Activated naive CD4-positive, alpha-beta T cell treated with anti-CD3 and anti-CD28 coated beads for 36 hours (primary cell): ENCODE measurements around the gene GABRE. TPM values are rescaled to one million over a fixed set of nuclear protein-coding genes. Genes with fewer than 3 reads are reported as not detected.
"Not testable (repeated sequence)": the region's sequence is repeated elsewhere in the genome, so short reads cannot be mapped to it uniquely, and the experiment has no call there.

Experiments
- CTCF ChIA-PET: fragments of 350-600 bp; sonication (Branson Sonifier 250); formaldehyde crosslinking; loops from one replicate; lab custom pipeline; 2021; ENCODE audit warnings: antibody characterized with exemption; lab: Charles Lee
- DNase-seq: peaks from one replicate; pipeline ENCODE4 v3.0.0-alpha.2; 2020
- H3K27ac Mint-ChIP-seq: one replicate; pipeline ENCODE4 v1.8.0; 2021; ENCODE audit warnings: mild to moderate bottlenecking, mixed read lengths
- H3K27me3 Mint-ChIP-seq: one replicate; pipeline ENCODE4 v1.8.0; 2021; ENCODE audit warnings: low read depth, mixed read lengths
- H3K36me3 Mint-ChIP-seq: one replicate; pipeline ENCODE4 v1.8.0; 2021; ENCODE audit warnings: low read depth, mixed read lengths
- H3K4me1 Mint-ChIP-seq: one replicate; pipeline ENCODE4 v1.8.0; 2021; ENCODE audit warnings: low read depth, mixed read lengths
- H3K4me3 Mint-ChIP-seq: one replicate; pipeline ENCODE4 v1.8.0; 2021; ENCODE audit warnings: mild to moderate bottlenecking, moderate library complexity, mixed read lengths
- H3K9me3 Mint-ChIP-seq: one replicate; pipeline ENCODE4 v1.8.0; 2021; ENCODE audit warnings: mixed read lengths
- intact Hi-C: fragments of 100-400 bp; cut with micrococcal nuclease; formaldehyde crosslinking; loops from one replicate; pipeline ENCODE4 v1.15.1; 2023
- total RNA-seq, 2 experiments: library from RNA; stranded (reverse); gene quantifications; one replicate each; pipeline ENCODE4 v1.2.3, GENCODE V29; 2021

The GABRE gene
- total RNA-seq, 2 experiments from 2014 or later: not detected

DNA sequence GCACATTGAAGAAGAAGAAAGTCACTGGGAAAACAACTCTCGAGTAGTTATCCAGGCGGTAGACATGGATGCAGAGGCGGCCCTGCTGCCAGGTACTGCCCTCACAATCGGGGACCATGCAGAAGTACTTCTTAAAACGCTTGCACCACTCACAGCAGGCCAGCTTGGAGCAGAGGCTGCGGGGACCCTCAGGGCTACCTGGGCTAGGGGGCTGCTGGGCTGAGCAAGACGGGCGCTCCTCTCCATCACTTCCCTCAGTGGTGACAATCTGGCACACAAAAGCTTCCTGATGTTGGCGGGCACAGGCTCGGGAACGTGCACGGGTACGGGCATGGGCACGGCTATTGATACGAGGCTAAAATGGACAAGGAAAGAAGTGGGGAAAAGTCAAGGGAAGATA, 19.7 kb downstream of the GABRE start:
- H3K27ac Mint-ChIP-seq: no peak overlapping the region
- CTCF ChIA-PET: no interaction called here
- intact Hi-C loops: no loop called here
- no peaks in the 10 kb centered on the region for H3K4me1 Mint-ChIP-seq
- H3K9me3 Mint-ChIP-seq: no peaks in the 10 kb centered on the region
- no peaks in the 10 kb centered on the region for H3K27me3 Mint-ChIP-seq
- no peaks in the 10 kb centered on the region for H3K36me3 Mint-ChIP-seq
- no peak for DNase-seq
- H3K4me3 Mint-ChIP-seq: no peak overlapping the region

DNA sequence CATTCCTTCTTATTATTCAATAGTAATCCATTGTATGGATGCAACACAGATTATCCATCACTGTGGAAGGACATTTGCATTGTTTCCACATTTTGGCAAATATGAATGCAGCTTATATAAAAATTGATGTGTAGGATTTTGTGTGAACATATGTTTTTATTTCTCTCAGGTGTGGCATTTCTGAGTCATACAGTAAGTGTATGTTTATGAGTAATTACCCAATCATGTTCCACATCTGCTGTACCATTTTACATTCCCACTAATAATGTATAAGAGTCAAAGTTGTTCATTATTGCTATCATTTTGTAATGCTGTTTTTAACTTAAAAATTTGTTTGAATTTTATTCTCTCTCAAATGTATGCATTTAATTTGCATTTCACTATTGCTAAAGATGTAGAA, 36.3 kb downstream of the GABRE start:
- CTCF ChIA-PET: no interaction called here
- Mint-ChIP-seq H3K4me1 (no peaks in the 10 kb centered on the region), H3K36me3 (no peaks in the 10 kb centered on the region), H3K27me3 (no peaks in the 10 kb centered on the region), H3K9me3 (no peaks in the 10 kb centered on the region), H3K4me3 (no peak overlapping the region), H3K27ac (no peak overlapping the region)
- intact Hi-C loops: no loop called here
- no peak for DNase-seq

DNA sequence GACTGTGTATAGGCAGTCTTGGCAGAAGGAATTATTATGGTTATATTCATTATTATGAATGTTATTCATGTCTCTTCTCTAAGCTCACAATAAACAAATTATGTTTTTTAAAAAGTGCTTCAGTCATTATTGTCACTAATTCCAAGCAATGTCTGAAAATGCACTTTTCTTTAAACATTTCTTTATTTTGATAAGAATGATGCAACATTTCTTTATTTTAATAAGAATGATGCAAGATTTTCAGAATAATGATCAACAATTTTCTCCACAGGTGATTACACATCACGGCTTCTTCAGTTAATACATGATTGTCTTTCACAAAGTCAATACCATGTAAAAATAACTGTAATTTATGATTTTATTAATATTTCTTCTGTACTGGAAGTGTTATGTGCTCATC, 39.1 kb downstream of the GABRE start:
- Mint-ChIP-seq H3K4me1 (no peaks in the 10 kb centered on the region), H3K4me3 (no peak overlapping the region), H3K9me3 (no peaks in the 10 kb centered on the region), H3K27me3 (no peaks in the 10 kb centered on the region), H3K36me3 (no peaks in the 10 kb centered on the region), H3K27ac (no peak overlapping the region)
- intact Hi-C loops: no loop called here
- CTCF ChIA-PET: interaction anchor here (0.7 kb wide), 1 partner anchor 16 kb away, joined by 3 read pairs; no protein-coding TSS in a partner anchor
- DNase-seq: no peak

GRCh38 chrX:151929126-151929525, 45.4 kb downstream of the GABRE start:
- no peaks in the 10 kb centered on the region for H3K36me3 Mint-ChIP-seq
- CTCF ChIA-PET: no interaction called here
- H3K4me3 Mint-ChIP-seq: no peak overlapping the region
- DNase-seq: no peak
- no peaks in the 10 kb centered on the region for H3K27me3 Mint-ChIP-seq
- no peaks in the 10 kb centered on the region for H3K4me1 Mint-ChIP-seq
- H3K27ac Mint-ChIP-seq: no peak overlapping the region
- intact Hi-C loops: no loop called here
- H3K9me3 Mint-ChIP-seq: no peaks in the 10 kb centered on the region

GRCh38 chrX:151923648-151924047, 50.8 kb downstream of the GABRE start:
- H3K36me3 Mint-ChIP-seq: no peaks in the 10 kb centered on the region
- no peaks in the 10 kb centered on the region for H3K4me1 Mint-ChIP-seq
- no peak for DNase-seq
- H3K27ac Mint-ChIP-seq: no peak overlapping the region
- H3K9me3 Mint-ChIP-seq: no peaks in the 10 kb centered on the region
- CTCF ChIA-PET: no interaction called here
- H3K4me3 Mint-ChIP-seq: no peak overlapping the region
- intact Hi-C loops: no loop called here
- no peaks in the 10 kb centered on the region for H3K27me3 Mint-ChIP-seq

DNA sequence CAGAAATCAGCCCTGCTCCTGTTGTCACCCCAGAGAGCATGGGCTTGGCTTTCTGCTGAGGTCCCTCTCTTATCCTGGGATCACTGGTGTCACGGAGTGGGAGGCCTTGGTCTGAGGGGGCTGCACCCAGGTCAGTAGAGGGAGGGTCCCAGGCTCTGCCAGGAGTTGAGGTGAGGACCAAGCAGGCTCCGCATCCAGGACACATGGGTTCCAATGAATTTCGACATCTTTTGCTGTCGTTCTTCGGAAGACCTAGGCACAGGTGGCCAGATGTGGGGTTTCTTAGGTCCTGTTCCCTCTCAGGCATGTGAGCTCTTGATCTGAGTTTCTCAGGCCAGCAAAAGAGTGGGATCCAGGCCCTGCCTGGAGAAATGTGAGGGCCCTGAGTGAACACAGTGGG, 51.8 kb downstream of the GABRE start:
- Mint-ChIP-seq H3K4me1 (no peaks in the 10 kb centered on the region), H3K27ac (no peak overlapping the region), H3K27me3 (no peaks in the 10 kb centered on the region), H3K9me3 (no peaks in the 10 kb centered on the region), H3K36me3 (no peaks in the 10 kb centered on the region), H3K4me3 (no peak overlapping the region)
- DNase-seq: no peak
- intact Hi-C loops: no loop called here
- CTCF ChIA-PET: no interaction called here

DNA sequence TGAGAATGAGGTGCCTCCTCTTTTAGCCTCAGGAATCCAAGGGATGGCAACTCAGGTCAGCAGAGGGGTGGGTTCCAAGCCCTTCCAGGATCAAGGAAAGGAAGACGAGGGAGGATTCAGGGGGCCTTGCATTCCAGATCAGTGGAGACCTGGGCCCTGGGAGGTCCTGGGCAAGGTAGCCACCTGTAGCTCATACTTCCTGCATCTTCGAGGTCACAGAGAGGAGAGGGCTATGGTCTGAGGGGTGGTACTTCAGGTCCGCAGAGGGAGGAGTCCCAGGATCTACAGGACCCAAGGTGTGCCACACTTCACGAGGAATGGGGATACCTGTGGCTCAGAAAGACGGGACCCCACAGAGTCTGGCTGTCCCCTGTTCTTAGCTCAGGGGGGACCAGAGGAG, 52.6 kb downstream of the GABRE start:
- Mint-ChIP-seq H3K4me1 (no peaks in the 10 kb centered on the region), H3K9me3 (no peaks in the 10 kb centered on the region), H3K27ac (no peak overlapping the region), H3K27me3 (no peaks in the 10 kb centered on the region), H3K4me3 (no peak overlapping the region), H3K36me3 (no peaks in the 10 kb centered on the region)
- DNase-seq: no peak
- intact Hi-C loops: no loop called here
- CTCF ChIA-PET: no interaction called here

- CTCF ChIA-PET: no interaction called here
- H3K27me3 Mint-ChIP-seq: no peaks in the 10 kb centered on the region
- H3K4me3 Mint-ChIP-seq: no peak overlapping the region
- no peaks in the 10 kb centered on the region for H3K4me1 Mint-ChIP-seq
- no peak for DNase-seq
- H3K27ac Mint-ChIP-seq: no peak overlapping the region
- no peaks in the 10 kb centered on the region for H3K9me3 Mint-ChIP-seq
- intact Hi-C loops: no loop called here
- H3K36me3 Mint-ChIP-seq: no peaks in the 10 kb centered on the region
Measured at GRCh38 chrX:151921292-151921691, 53.2 kb downstream of the GABRE start.

- Mint-ChIP-seq H3K4me1 (no peaks in the 10 kb centered on the region), H3K4me3 (no peak overlapping the region), H3K36me3 (no peaks in the 10 kb centered on the region), H3K27me3 (no peaks in the 10 kb centered on the region), H3K27ac (no peak overlapping the region), H3K9me3 (no peaks in the 10 kb centered on the region)
- no peak for DNase-seq
- CTCF ChIA-PET: no interaction called here
- intact Hi-C loops: no loop called here
Measured at GRCh38 chrX:151920530-151920929, 53.9 kb downstream of the GABRE start.

DNA sequence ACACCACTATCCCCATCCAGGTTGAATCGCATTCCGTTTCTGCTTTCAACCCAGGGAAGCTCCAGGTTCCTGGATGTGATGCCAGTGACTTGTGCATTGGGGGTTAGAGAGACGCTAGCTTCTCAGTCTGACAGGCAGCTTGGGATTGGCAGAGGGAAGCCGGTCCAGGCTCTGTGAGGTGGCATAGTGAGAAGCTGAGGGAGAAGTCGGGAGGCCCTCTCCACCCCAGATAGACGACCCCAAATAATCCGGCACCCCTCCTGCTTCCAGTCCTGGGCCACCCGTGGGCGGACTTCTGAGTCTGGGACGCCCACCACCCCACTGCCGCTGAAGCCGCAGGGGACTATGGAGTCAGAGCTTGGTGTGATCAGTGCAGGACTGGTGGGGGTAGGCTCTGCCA, 54.4 kb downstream of the GABRE start:
- intact Hi-C loops: no loop called here
- no peaks in the 10 kb centered on the region for H3K9me3 Mint-ChIP-seq
- CTCF ChIA-PET: no interaction called here
- H3K27me3 Mint-ChIP-seq: no peaks in the 10 kb centered on the region
- no peaks in the 10 kb centered on the region for H3K36me3 Mint-ChIP-seq
- no peak overlapping the region for H3K27ac Mint-ChIP-seq
- H3K4me1 Mint-ChIP-seq: no peaks in the 10 kb centered on the region
- no peak overlapping the region for H3K4me3 Mint-ChIP-seq
- no peak for DNase-seq

DNA sequence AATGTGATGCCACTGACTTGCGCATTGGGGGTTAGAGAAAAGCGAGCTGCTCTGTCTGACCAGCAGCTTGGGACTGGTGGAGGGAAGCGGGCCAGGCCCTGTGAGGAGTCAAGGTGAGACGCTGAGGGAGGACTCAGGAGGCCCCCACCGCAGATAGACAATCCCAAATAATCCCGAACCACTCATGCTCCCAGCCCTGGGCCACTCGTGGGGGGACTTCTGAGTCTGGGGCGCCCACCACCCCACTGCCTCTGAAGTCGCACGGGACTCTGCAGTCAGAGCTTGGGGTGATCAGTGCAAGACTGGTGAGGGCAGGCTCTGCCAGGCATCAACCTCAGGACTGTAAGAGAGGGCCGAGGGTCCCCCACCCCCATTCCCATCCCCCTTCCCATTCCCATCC, 54.9 kb downstream of the GABRE start:
- H3K36me3 Mint-ChIP-seq: no peaks in the 10 kb centered on the region
- no peak for DNase-seq
- CTCF ChIA-PET: no interaction called here
- H3K9me3 Mint-ChIP-seq: no peaks in the 10 kb centered on the region
- no peak overlapping the region for H3K4me3 Mint-ChIP-seq
- H3K4me1 Mint-ChIP-seq: no peaks in the 10 kb centered on the region
- intact Hi-C loops: no loop called here
- no peaks in the 10 kb centered on the region for H3K27me3 Mint-ChIP-seq
- H3K27ac Mint-ChIP-seq: no peak overlapping the region

GRCh38 chrX:151918736-151919135, 55.7 kb downstream of the GABRE start:
- H3K4me1 Mint-ChIP-seq, H3K27me3 Mint-ChIP-seq, H3K27ac Mint-ChIP-seq, DNase-seq, H3K4me3 Mint-ChIP-seq, H3K9me3 Mint-ChIP-seq, intact Hi-C loops, CTCF ChIA-PET, H3K36me3 Mint-ChIP-seq: not testable (repeated sequence)

DNA sequence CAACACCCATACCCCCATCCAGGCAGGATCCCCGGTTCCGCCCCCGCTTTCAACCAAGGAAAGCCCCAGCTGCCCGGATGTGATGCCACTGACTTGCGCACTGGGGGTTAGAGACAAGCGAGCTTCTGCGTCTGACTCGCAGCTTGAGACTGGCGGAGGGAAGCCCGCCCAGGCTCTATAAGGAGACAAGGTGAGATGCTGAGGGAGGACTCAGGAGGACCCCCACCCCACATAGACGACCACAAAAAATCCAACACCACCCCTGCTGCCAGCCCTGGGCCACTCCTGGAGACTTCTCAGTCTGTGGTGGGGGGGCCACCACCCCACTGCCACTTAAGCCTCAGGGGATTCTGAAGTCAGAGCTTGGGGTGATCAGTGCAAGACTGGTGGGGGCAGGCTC, 61.7 kb downstream of the GABRE start, which contains the start of gene MAGEA4:
MAGEA4 (plus strand) TSS at position 110 of the 400 bp plus-strand sequence. CDS start 10,776 bp downstream, outside the sequence.
- H3K27ac Mint-ChIP-seq: no peak within 1 kb of the TSS
- intact Hi-C loops: no loop called here
- H3K36me3 Mint-ChIP-seq: no peaks in the 10 kb centered on the region
- no peaks in the 10 kb centered on the region for H3K4me1 Mint-ChIP-seq
- no peaks in the 10 kb centered on the region for H3K9me3 Mint-ChIP-seq
- no peak for DNase-seq
- CTCF ChIA-PET: no interaction called here
- no peaks in the 10 kb centered on the region for H3K27me3 Mint-ChIP-seq
- H3K4me3 Mint-ChIP-seq: no peak within 1 kb of the TSS

- Mint-ChIP-seq H3K27me3 (no peaks in the 10 kb centered on the region), H3K27ac (no peak overlapping the region), H3K4me1 (no peaks in the 10 kb centered on the region), H3K36me3 (no peaks in the 10 kb centered on the region), H3K4me3 (no peak overlapping the region), H3K9me3 (no peaks in the 10 kb centered on the region)
- intact Hi-C loops: no loop called here
- no peak for DNase-seq
- CTCF ChIA-PET: no interaction called here
Measured at GRCh38 chrX:151912221-151912620, 62.3 kb downstream of the GABRE start.
